HG03196 (cell line): Measurements from ENCODE around the gene NCAPH2.

Experiments
- ATAC-seq: cut with Tn5 transposase; IDR thresholded peaks from one replicate; pipeline ENCODE4 v1.9.1; 2021; ENCODE audit not compliant: unreplicated experiment

NCAPH2 gene

DNA sequence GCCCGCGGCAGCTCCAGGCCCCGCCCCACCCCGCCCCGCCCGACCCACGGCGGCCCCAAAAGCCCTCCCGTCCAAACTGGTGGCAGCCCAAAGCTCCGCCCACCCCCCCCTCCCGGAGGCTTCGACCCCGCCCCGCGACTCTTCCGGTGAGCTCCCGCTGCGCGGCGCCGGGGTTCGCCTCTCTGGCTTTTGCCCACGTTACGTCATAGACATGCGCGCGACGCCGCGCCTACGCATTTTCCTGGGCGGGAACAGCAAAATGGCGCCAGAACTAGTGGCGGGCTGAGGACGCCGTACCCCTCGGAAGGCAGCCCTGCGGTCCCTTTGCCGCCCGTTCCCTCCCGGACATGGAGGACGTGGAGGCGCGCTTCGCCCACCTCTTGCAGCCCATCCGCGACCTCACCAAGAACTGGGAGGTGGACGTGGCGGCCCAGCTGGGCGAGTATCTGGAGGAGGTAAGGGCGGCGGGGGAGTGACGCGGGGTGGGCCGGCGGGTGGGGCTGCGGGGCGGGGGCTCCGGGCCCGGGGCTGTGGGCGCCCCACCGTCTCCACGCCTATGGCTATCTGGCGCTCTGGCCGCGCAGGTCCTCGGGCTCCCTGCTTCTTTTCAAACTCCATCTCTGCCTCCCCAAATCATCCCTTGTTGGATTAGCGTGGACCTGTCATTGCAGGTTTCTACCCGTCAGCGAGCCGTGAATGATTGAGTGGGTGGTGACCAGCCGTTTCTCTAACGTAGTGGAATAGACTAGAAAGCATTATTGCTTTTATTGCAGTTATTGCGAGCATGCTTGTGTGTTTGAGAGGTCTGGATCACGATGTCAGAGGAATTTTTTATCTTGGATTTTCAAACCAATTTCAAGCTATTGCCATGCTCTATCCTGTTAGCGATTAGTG, at the start of gene NCAPH2:
Gene NCAPH2, plus strand, starts transcription at position 234 of the 894 bp plus-strand sequence. Its CDS starts 114 bp downstream, at position 348.
- ATAC-seq: peak; percentile 66

- no peak for ATAC-seq
Measured at GRCh38 chr22:50459016-50459415, 49.0 kb upstream of the NCAPH2 start.

DNA sequence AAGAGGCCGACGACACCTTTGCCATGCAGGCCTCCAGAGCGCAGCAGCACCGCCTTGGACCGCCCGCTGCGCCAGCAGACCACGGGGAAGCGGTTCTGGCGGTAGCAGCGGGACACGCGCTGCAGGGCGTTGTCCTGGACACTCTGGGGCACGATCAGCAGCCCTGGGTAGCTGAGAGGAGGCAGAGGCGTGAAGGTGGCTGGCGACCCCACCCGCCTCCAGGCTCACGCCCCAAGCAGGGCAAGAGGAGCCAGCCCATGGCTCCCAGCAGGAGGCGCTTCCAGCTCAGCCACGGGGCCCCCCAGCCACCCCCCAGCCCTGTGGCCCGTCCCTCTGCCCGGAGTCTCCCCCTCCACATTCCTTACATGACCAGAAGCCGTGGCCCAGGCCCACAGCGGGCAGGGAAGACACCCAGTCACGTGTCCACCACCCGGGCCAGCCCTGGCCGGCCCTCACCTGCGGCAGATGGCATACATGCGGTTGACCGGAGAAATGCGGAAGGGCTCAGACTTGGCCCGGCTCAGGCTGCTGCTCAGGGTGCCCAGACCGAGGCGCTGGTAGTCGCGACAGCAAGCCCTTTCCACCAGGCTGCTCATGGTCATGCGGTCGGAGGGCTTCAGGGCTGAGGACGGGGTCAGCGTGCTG, 48.4 kb upstream of the NCAPH2 start:
- no peak for ATAC-seq

DNA sequence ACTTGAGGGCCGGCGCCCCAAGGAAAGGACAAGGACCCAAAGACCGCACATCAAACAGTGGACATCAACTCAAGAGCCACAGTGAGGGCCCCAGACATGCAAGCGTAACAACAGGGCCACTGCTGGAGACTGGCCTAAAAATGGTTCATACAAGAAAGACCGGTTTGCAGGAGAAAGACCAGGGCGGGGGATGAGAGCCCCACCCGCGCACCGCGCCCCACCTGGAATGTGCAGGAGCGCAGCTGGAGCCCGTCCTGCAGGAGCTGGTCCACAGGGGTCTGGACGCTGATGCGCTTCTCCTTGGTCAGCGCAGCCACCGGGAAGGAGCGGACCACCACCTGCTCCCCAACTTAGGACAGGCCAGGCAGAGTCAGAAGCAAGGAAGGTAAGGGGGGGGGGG, 47.1 kb upstream of the NCAPH2 start:
- ATAC-seq: no peak

GRCh38 chr22:50461536-50461935, 46.5 kb upstream of the NCAPH2 start:
- ATAC-seq: no peak

GRCh38 chr22:50461979-50462540, 46.0 kb upstream of the NCAPH2 start:
- no peak for ATAC-seq

GRCh38 chr22:50463188-50463900, 44.7 kb upstream of the NCAPH2 start:
- ATAC-seq: no peak

GRCh38 chr22:50464451-50464850, 43.6 kb upstream of the NCAPH2 start:
- no peak for ATAC-seq

- ATAC-seq: no peak
Measured at GRCh38 chr22:50465066-50465930, 42.7 kb upstream of the NCAPH2 start.

DNA sequence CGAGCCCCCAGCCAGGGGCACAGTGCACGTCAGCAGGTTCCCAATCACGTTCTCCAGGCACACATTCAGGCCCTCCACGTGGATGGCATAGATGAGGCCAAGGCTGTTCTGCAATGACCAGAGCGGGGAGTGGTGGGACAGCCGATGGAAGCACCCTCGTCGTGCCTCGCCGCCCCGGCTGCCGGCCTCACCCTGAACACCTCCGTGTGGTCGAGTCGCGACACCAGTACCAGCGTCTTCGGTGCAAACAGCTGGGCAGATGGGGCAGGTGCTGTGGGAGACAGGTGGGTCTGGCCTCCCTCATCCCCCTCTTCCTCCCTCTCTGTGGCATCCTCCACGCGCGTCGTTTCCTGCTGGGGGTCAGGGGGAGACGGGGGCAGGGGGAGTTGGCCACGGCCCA, 40.7 kb upstream of the NCAPH2 start:
- no peak for ATAC-seq

- ATAC-seq: no peak
Measured at GRCh38 chr22:50467773-50468440, 40.1 kb upstream of the NCAPH2 start.

- no peak for ATAC-seq
Measured at GRCh38 chr22:50468626-50469025, 39.4 kb upstream of the NCAPH2 start.

- peak; percentile 50 for ATAC-seq
Measured at GRCh38 chr22:50469377-50470305, 38.4 kb upstream of the NCAPH2 start.

- no peak for ATAC-seq
Measured at GRCh38 chr22:50470491-50470890, 37.5 kb upstream of the NCAPH2 start.

DNA sequence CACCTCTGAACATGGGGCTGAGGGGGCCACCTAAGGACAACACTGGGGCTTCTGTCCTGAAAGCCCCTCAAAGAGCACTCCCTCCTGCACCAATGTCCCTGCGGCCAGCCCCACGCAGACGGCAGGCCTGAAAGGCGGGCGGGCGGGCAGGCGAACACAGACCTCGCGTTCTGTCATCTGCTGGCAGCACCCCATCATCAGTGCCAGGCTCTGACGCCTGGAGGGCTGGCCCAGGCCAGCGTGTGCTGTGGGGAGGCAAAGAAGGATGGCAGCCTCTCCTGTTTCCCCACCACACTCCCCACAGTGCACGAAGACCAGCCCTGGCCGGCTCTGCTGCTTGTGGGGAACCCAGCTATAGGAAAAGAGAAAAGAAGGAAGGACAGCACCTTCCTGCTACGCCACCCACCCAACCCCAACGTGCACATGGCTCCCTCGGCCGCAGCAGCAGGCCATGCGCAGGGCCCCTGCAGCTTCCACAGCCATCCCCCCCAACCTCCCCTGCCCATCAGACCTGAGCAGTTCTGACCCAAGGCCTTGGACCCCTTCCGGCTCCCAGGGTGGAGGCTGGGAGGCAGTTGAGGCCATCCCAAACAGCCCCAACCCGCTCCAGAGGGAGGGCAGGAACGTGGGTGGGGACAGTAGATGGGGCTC, 36.7 kb upstream of the NCAPH2 start:
- no peak for ATAC-seq

DNA sequence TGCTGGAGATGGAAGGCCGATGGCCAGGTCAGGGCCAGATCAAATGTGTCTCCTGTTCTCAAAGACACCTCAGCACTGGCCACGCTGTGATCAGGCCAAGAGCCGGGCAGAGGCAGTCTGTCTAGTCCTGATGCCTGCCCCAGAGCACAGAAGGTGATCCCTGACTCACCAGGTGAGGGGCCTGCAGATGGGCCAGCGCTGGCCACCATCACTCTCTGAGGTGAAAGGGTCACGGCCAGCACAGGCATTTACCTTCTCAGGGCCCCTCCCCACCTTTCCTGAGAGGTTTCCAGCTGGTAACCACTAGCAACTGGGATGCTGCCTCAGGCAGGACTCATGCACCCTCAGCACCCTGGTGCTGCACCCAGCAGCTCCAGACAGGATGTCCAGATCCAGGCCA, 36.1 kb upstream of the NCAPH2 start:
- ATAC-seq: no peak

- no peak for ATAC-seq
Measured at GRCh38 chr22:50473088-50473487, 34.9 kb upstream of the NCAPH2 start.
